ENCODE measurements around the gene SUSD1.
A peak's percentile ranks its signal among the peaks of the same experiment; 100 is the strongest.

SUSD1 gene

DNA sequence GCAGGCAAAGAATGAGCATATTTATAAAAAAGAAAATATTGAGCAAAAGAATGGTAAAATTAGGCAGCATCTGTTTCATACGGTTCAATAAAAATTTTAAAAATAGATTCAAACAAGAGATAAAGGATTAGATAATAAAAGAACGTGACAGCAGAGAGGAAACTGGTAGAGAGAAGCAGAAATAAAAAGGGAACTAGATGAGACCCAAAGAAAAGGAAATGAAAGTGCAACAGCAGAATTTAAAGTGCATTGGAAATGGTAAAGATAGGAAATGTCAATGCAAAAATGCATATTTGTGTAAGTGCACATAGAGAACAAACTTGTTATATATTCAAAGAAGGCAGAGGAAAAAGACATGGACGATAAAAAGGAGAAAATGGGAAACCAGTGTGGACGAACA lies 70.2 kb downstream of the SUSD1 start:
- no peak for ATAC-seq
- TF ChIP-seq SNAI2 (CRISPR knock-in tag; IDR thresholded peaks at IDR 0.05), result no peak
- TF ChIP-seq ZNF8 (CRISPR knock-in tag; IDR thresholded peaks at IDR 0.05), result no peak
- TF ChIP-seq PPARA (CRISPR knock-in tag; IDR thresholded peaks at IDR 0.05; ENCODE audit: borderline replicate concordance), result no peak
- TF ChIP-seq OSR1 (CRISPR knock-in tag; IDR thresholded peaks at IDR 0.05), result no peak
- TF ChIP-seq, protein P1, sequence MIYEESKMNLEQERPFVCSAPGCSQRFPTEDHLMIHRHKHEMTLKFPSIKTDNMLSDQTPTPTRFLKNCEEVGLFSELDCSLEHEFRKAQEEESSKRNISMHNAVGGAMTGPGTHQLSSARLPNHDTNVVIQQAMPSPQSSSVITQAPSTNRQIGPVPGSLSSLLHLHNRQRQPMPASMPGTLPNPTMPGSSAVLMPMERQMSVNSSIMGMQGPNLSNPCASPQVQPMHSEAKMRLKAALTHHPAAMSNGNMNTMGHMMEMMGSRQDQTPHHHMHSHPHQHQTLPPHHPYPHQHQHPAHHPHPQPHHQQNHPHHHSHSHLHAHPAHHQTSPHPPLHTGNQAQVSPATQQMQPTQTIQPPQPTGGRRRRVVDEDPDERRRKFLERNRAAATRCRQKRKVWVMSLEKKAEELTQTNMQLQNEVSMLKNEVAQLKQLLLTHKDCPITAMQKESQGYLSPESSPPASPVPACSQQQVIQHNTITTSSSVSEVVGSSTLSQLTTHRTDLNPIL (CRISPR knock-in tag; IDR thresholded peaks at IDR 0.05; ENCODE audit: low read depth), result no peak
- TF ChIP-seq BACH2 (CRISPR knock-in tag; IDR thresholded peaks at IDR 0.05; ENCODE audit: borderline replicate concordance), result no peak
- TF ChIP-seq ZC3H10 (CRISPR knock-in tag; IDR thresholded peaks at IDR 0.05), result no peak
- no peak for TF ChIP-seq ZFP3 (CRISPR knock-in tag; IDR thresholded peaks at IDR 0.05)
- TF ChIP-seq ESRRG (CRISPR knock-in tag; IDR thresholded peaks at IDR 0.05), result no peak
- no peak for TF ChIP-seq TOX (CRISPR knock-in tag; IDR thresholded peaks at IDR 0.05; ENCODE audit: borderline replicate concordance)
- TF ChIP-seq TCF4 (CRISPR knock-in tag; IDR thresholded peaks at IDR 0.05; ENCODE audit: borderline replicate concordance), result no peak
- TF ChIP-seq, protein P2, sequence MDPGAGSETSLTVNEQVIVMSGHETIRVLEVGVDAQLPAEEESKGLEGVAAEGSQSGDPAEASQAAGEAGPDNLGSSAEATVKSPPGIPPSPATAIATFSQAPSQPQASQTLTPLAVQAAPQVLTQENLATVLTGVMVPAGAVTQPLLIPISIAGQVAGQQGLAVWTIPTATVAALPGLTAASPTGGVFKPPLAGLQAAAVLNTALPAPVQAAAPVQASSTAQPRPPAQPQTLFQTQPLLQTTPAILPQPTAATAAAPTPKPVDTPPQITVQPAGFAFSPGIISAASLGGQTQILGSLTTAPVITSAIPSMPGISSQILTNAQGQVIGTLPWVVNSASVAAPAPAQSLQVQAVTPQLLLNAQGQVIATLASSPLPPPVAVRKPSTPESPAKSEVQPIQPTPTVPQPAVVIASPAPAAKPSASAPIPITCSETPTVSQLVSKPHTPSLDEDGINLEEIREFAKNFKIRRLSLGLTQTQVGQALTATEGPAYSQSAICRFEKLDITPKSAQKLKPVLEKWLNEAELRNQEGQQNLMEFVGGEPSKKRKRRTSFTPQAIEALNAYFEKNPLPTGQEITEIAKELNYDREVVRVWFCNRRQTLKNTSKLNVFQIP (CRISPR knock-in tag; IDR thresholded peaks at IDR 0.05; ENCODE audit: borderline replicate concordance, low read depth), result no peak
- TF ChIP-seq, protein P3, sequence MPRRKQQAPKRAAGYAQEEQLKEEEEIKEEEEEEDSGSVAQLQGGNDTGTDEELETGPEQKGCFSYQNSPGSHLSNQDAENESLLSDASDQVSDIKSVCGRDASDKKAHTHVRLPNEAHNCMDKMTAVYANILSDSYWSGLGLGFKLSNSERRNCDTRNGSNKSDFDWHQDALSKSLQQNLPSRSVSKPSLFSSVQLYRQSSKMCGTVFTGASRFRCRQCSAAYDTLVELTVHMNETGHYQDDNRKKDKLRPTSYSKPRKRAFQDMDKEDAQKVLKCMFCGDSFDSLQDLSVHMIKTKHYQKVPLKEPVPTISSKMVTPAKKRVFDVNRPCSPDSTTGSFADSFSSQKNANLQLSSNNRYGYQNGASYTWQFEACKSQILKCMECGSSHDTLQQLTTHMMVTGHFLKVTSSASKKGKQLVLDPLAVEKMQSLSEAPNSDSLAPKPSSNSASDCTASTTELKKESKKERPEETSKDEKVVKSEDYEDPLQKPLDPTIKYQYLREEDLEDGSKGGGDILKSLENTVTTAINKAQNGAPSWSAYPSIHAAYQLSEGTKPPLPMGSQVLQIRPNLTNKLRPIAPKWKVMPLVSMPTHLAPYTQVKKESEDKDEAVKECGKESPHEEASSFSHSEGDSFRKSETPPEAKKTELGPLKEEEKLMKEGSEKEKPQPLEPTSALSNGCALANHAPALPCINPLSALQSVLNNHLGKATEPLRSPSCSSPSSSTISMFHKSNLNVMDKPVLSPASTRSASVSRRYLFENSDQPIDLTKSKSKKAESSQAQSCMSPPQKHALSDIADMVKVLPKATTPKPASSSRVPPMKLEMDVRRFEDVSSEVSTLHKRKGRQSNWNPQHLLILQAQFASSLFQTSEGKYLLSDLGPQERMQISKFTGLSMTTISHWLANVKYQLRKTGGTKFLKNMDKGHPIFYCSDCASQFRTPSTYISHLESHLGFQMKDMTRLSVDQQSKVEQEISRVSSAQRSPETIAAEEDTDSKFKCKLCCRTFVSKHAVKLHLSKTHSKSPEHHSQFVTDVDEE (CRISPR knock-in tag; IDR thresholded peaks at IDR 0.05), result no peak
- TF ChIP-seq ZFP30 (CRISPR knock-in tag; IDR thresholded peaks at IDR 0.05), result no peak
- no peak for TF ChIP-seq CSDC2 (CRISPR knock-in tag; IDR thresholded peaks at IDR 0.05)
- no peak for TF ChIP-seq ZNF565 (CRISPR knock-in tag; conservative IDR thresholded peaks at IDR 0.05; ENCODE audit: low read depth)
- TF ChIP-seq ARNTL (CRISPR knock-in tag; IDR thresholded peaks at IDR 0.05; ENCODE audit: borderline replicate concordance, low read depth), result no peak
- no peak for TF ChIP-seq GLIS3 (CRISPR knock-in tag; IDR thresholded peaks at IDR 0.05)
- TF ChIP-seq ZNF70 (CRISPR knock-in tag; IDR thresholded peaks at IDR 0.05), result no peak

DNA sequence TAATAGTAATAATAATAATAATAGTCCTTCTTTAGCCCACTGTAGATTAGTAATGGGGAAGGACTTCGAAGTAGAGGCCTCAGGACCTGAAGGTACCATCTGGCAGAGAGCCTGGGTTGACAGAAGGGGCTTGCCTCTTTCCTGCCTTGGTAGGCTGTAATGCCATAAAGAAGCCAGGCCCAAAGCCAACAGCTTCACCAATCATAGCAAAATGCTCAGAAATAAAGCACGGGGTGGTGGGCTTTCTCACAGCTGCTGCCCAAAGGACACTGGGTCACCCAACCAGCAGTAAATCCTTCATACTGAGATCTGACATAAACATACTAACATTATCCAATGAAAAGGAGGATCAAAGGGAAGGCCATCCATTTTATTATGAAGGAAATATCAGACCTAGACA lies 70.7 kb downstream of the SUSD1 start:
- no peak for TF ChIP-seq ZFP3 (CRISPR knock-in tag; IDR thresholded peaks at IDR 0.05)
- TF ChIP-seq OSR1 (CRISPR knock-in tag; IDR thresholded peaks at IDR 0.05), result no peak
- TF ChIP-seq PPARA (CRISPR knock-in tag; IDR thresholded peaks at IDR 0.05; ENCODE audit: borderline replicate concordance), result no peak
- no peak for TF ChIP-seq GLIS3 (CRISPR knock-in tag; IDR thresholded peaks at IDR 0.05)
- TF ChIP-seq ARNTL (CRISPR knock-in tag; IDR thresholded peaks at IDR 0.05; ENCODE audit: borderline replicate concordance, low read depth), result no peak
- no peak for ATAC-seq

DNA sequence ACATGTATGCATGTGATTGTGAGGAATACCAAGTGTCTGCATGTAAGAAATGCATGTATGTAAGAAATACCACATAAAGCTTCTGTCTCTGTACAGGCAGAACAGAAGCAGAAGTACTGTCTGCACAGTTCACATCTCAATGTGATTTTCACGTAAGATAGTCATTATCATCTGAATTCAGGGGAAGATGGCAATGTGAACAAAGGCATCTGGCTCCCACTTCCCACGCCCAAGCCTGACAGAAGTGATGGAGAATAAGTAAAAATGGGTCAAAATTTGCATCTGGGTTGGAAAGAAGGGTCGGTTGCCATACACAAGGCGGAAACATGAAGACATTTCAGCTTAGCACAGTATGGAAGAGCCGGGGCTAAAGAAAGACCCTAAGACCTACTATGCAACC lies 71.7 kb downstream of the SUSD1 start:
- ATAC-seq, result no peak
- no peak for TF ChIP-seq OSR1 (CRISPR knock-in tag; IDR thresholded peaks at IDR 0.05)
- no peak for TF ChIP-seq ARNTL (CRISPR knock-in tag; IDR thresholded peaks at IDR 0.05; ENCODE audit: borderline replicate concordance, low read depth)

DNA sequence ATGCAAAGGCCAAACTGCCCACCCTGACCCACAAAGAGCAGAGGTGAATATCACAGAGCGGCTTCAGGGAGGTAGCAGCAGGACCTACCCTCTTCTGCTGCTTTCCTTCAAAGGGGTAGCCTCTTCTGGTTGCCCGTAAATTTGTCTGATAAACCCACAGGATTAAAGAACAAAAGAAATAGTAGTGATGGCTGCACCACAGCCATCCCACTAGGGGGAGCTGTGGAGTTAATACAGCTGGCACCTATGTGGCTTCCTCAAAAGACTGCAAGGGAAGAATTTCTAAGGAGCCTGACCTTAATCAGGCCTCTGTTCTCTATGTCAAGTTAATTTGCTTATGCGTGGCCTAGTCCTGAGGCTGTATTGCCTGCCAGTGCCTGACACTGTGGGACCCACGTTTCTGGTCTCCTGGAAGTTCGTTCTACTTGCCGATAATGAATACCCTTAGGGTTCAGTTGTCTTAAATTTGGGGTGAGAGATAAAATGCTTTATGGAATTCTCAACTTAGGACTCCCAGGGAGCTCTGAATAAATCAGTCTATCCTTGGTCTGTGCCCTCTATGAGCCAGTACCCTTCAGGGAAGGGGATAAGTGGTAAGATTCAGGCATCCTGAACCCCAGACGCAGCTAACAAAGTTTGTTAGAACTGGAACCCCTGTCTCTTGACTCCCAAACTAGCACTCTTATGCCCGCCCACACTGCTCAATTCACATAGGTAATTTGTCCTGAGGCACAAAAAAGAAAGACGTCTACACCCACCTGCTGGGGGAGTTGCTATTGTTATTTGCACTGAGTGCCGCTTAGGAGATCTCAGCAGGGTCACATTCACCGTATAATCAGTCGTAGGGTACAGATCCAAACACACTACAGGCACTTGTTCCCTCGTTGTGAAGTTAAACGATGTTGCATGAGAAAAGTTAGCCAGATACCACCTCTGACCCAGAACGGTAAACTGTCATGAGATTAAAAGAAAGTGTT lies 77.1 kb downstream of the SUSD1 start:
- TF ChIP-seq GLIS3 (CRISPR knock-in tag; IDR thresholded peaks at IDR 0.05) (no peak), CSDC2 (CRISPR knock-in tag; IDR thresholded peaks at IDR 0.05) (no peak), ZNF8 (CRISPR knock-in tag; IDR thresholded peaks at IDR 0.05) (no peak), OSR1 (CRISPR knock-in tag; IDR thresholded peaks at IDR 0.05) (no peak), SNAI2 (CRISPR knock-in tag; IDR thresholded peaks at IDR 0.05) (no peak), ZFP30 (CRISPR knock-in tag; IDR thresholded peaks at IDR 0.05) (no peak), ISL1 (CRISPR knock-in tag; IDR thresholded peaks at IDR 0.05) (no peak), ZC3H10 (CRISPR knock-in tag; IDR thresholded peaks at IDR 0.05) (no peak), ZNF70 (CRISPR knock-in tag; IDR thresholded peaks at IDR 0.05) (no peak)
- TF ChIP-seq, protein P1 (CRISPR knock-in tag; IDR thresholded peaks at IDR 0.05; ENCODE audit: low read depth), result no peak
- TF ChIP-seq, protein P4, sequence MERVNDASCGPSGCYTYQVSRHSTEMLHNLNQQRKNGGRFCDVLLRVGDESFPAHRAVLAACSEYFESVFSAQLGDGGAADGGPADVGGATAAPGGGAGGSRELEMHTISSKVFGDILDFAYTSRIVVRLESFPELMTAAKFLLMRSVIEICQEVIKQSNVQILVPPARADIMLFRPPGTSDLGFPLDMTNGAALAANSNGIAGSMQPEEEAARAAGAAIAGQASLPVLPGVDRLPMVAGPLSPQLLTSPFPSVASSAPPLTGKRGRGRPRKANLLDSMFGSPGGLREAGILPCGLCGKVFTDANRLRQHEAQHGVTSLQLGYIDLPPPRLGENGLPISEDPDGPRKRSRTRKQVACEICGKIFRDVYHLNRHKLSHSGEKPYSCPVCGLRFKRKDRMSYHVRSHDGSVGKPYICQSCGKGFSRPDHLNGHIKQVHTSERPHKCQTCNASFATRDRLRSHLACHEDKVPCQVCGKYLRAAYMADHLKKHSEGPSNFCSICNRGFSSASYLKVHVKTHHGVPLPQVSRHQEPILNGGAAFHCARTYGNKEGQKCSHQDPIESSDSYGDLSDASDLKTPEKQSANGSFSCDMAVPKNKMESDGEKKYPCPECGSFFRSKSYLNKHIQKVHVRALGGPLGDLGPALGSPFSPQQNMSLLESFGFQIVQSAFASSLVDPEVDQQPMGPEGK (CRISPR knock-in tag; IDR thresholded peaks at IDR 0.05; ENCODE audit: borderline replicate concordance), result no peak
- TF ChIP-seq, protein P3 (CRISPR knock-in tag; IDR thresholded peaks at IDR 0.05), result no peak
- peak; percentile 97 for ATAC-seq
